ENCODE measurements around the gene NBAS. TPM values are rescaled to one million over a fixed set of nuclear protein-coding genes. Genes with fewer than 3 reads are reported as not detected.

NBAS gene
- total and polyA plus RNA-seq, 2 donors (not counting 3 experiments of a cell fraction or from before 2014, with no cell fraction given), result 29.4 to 43.0 TPM

DNA sequence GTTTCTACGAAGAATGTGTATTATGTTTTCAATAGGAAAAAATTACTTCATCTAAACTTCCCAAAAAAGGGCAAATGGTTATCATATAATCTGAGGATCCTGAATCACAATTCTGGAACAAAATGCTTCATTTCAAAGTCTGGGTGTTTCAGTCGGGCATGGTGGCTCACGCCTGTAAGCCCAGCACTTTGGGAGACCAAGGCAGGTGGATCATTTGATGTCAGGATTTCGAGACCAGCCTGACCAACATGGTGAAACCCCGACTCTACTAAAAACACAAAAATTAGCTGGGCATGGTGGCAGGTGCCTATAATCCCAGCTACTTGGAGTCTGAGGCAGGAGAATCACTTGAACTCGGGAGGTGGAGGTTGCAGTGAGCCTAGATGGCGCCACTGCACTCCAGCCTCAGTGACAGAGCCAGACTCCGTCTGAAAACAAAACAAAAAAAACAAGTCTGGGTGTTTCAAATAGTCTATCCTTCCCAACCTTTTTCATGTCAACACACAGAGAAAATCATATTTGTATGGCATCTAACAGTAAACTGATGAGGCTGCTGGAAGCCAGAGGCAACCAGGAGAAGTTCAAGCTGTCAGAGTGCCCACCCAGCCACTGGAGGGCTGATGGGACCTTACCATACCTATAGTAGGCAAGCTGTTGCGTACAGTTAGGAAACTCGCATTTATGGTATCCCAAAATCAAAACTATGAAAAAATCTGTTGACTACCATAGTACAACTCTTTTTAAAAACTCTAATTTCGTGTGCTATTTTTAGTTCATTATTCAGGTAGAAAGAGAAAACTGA lies 14.6 kb downstream of the NBAS start:
- FAIRE-seq, result no peak

More for the DNA sequence above, 14.6 kb downstream of the NBAS start:
- TF ChIP-seq FOS (IDR thresholded peaks at IDR 0.05; ENCODE audit: borderline replicate concordance, insufficient read depth, low read length) (no peak), EZH2 (IDR thresholded peaks at IDR 0.05; ENCODE audit: borderline replicate concordance, low read depth, low read length, severe bottlenecking) (no peak), POLR2AphosphoS5 (IDR thresholded peaks at IDR 0.05; ENCODE audit: insufficient read depth, low read depth, low read length) (no peak), JUN (IDR thresholded peaks at IDR 0.05; ENCODE audit: borderline replicate concordance, insufficient read depth, insufficient read length, low read depth) (no peak), MYC (IDR thresholded peaks at IDR 0.05; ENCODE audit: low read depth, low read length) (no peak), POLR2A (IDR thresholded peaks at IDR 0.05; ENCODE audit: low read depth, low read length) (no peak), GATA2 (IDR thresholded peaks at IDR 0.05; ENCODE audit: insufficient read depth, insufficient read length, low read depth, low read length) (no peak)
- TF ChIP-seq, protein P1, sequence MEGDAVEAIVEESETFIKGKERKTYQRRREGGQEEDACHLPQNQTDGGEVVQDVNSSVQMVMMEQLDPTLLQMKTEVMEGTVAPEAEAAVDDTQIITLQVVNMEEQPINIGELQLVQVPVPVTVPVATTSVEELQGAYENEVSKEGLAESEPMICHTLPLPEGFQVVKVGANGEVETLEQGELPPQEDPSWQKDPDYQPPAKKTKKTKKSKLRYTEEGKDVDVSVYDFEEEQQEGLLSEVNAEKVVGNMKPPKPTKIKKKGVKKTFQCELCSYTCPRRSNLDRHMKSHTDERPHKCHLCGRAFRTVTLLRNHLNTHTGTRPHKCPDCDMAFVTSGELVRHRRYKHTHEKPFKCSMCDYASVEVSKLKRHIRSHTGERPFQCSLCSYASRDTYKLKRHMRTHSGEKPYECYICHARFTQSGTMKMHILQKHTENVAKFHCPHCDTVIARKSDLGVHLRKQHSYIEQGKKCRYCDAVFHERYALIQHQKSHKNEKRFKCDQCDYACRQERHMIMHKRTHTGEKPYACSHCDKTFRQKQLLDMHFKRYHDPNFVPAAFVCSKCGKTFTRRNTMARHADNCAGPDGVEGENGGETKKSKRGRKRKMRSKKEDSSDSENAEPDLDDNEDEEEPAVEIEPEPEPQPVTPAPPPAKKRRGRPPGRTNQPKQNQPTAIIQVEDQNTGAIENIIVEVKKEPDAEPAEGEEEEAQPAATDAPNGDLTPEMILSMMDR (IDR thresholded peaks at IDR 0.05; ENCODE audit: extremely low read depth in 1 of 2, insufficient read depth in 1 of 2, low read depth in 1 of 2, low read length in 2 of 2), result no peak
- TF ChIP-seq, protein P2, sequence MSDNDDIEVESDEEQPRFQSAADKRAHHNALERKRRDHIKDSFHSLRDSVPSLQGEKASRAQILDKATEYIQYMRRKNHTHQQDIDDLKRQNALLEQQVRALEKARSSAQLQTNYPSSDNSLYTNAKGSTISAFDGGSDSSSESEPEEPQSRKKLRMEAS (IDR thresholded peaks at IDR 0.05; ENCODE audit: insufficient read depth, insufficient read length), result no peak
- peaks cover 0 to 5% of the 10 kb centered on the region in 2 experiments for H3K36me3 ChIP-seq (ENCODE audit: control insufficient read depth in 2 of 2, extremely low read depth in 1 of 2, insufficient read depth in 2 of 2, low read length in 2 of 2)
- H3K27ac ChIP-seq (ENCODE audit: insufficient read depth, low read depth, low read length), result no peak overlapping the region
- no peaks in the 10 kb centered on the region for H3K4me1 ChIP-seq (ENCODE audit: control insufficient read depth, extremely low read depth, insufficient read depth, low read length)
- ChIA-PET POLR2A (no interaction called here), CTCF (interaction anchor here (0.8 to 2.2 kb wide), 7 partner anchors 9 to 41 kb away, joined by 3 to 12 read pairs (median 5); no protein-coding TSS in a partner anchor)
- no peaks in the 10 kb centered on the region for H3K79me2 ChIP-seq (ENCODE audit: control insufficient read depth, insufficient read depth, low read length)
- H3K9me3 ChIP-seq (replicated peaks; ENCODE audit: control insufficient read depth, insufficient read depth, low read length), result no peaks in the 10 kb centered on the region
- no peaks in the 10 kb centered on the region for H3K9me1 ChIP-seq (replicated peaks; ENCODE audit: control insufficient read depth, extremely low read depth, insufficient read depth, low read length)
- DNase-seq (ENCODE audit: low read depth, low spot score), result no peak
- H4K20me1 ChIP-seq (replicated peaks; ENCODE audit: control insufficient read depth, extremely low read depth, insufficient read depth, low read length), result no peaks in the 10 kb centered on the region
- dilution Hi-C loops (cut with MboI; ENCODE audit: extremely low pct_ligation_motif_present, low sequenced_read_pairs) (no loop called here), intact Hi-C loops (cut with micrococcal nuclease) (loop anchor here (1.0 kb wide), 1 partner anchor 9 kb away; no protein-coding TSS in a partner anchor)
- no peak overlapping the region for H2AFZ ChIP-seq (ENCODE audit: low read depth, low read length)
- H3K4me2 ChIP-seq (ENCODE audit: insufficient read depth, low read length), result no peak overlapping the region
- no TSS peak for BruUV-seq (replicated peaks)
- no peak overlapping the region for H3K9ac ChIP-seq (replicated peaks; ENCODE audit: extremely low read depth, insufficient read depth, low read length)
- no peaks in the 10 kb centered on the region for H3K27me3 ChIP-seq (ENCODE audit: control insufficient read depth in 2 of 2, insufficient read depth in 2 of 2, low read length in 2 of 2)
- H3K4me3 ChIP-seq (replicated peaks in 1 of 3; ENCODE audit: insufficient read depth in 1 of 3, low read depth in 1 of 3, low read length in 3 of 3), result no peak overlapping the region

Measured in endothelial cell of umbilical vein (primary cell).